ENCODE results near the gene KRTAP10-4.

DNA sequence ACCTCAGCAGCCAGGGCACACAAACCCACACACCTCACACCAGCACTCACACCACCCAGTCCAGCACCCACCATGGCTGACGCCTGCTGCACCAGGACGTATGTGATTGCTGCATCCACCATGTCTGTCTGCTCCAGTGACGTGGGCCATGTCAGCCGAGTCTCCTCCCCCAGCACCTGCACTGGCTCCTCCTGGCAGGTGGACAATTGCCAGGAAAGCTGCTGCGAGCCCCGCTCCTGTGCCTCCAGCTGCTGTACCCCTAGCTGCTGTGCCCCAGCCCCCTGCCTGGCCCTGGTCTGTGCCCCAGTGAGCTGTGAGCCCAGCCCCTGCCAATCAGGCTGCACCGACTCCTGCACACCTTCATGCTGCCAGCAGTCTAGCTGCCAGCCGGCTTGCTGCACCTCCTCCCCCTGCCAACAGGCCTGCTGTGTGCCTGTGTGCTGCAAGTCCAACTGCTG lies 38.5 kb downstream of the KRTAP10-4 start, which contains the start of gene KRTAP10-8:
- TF ChIP-seq ELF1 (IDR thresholded peaks at IDR 0.05), result no peak
- no peak for TF ChIP-seq USF2 (IDR thresholded peaks at IDR 0.05; ENCODE audit: borderline replicate concordance, low read depth, low read length)
- no peak for TF ChIP-seq SMC3 (IDR thresholded peaks at IDR 0.05; ENCODE audit: low read depth, low read length)
- TF ChIP-seq RFX5 (IDR thresholded peaks at IDR 0.05; ENCODE audit: low read length), result no peak
- no peak for TF ChIP-seq POLR2AphosphoS5 (IDR thresholded peaks at IDR 0.05; ENCODE audit: low read depth, low read length)
- TF ChIP-seq, protein P1, sequence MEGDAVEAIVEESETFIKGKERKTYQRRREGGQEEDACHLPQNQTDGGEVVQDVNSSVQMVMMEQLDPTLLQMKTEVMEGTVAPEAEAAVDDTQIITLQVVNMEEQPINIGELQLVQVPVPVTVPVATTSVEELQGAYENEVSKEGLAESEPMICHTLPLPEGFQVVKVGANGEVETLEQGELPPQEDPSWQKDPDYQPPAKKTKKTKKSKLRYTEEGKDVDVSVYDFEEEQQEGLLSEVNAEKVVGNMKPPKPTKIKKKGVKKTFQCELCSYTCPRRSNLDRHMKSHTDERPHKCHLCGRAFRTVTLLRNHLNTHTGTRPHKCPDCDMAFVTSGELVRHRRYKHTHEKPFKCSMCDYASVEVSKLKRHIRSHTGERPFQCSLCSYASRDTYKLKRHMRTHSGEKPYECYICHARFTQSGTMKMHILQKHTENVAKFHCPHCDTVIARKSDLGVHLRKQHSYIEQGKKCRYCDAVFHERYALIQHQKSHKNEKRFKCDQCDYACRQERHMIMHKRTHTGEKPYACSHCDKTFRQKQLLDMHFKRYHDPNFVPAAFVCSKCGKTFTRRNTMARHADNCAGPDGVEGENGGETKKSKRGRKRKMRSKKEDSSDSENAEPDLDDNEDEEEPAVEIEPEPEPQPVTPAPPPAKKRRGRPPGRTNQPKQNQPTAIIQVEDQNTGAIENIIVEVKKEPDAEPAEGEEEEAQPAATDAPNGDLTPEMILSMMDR (IDR thresholded peaks at IDR 0.05), result no peak
- TF ChIP-seq EP300 (IDR thresholded peaks at IDR 0.05; ENCODE audit: borderline replicate concordance in 1 of 2, low read depth in 1 of 2, low read length in 1 of 2), result no peak
- no peak for TF ChIP-seq RCOR1 (IDR thresholded peaks at IDR 0.05; ENCODE audit: low read length)
- no peak for TF ChIP-seq TAF1 (IDR thresholded peaks at IDR 0.05; ENCODE audit: borderline replicate concordance, low read depth, low read length)
